ENCODE data around the gene GLMN.

Gene GLMN

GRCh38 chr1:92298573-92299476 is at the start of gene GLMN, which contains the start of gene RPAP2:
Gene GLMN, minus strand, starts transcription at chr1:92298987. Its CDS starts 988 bp downstream, at chr1:92297999.
Gene RPAP2, plus strand, starts transcription at chr1:92299059. Its CDS starts 15 bp downstream, at chr1:92299074.
- peak; percentile 81 to 85 for DNase-seq (ENCODE audit: low spot score in 2 of 2)
- Histone ChIP-seq H3K4me1 (peaks cover 19% of the 10 kb centered on the region), H3K36me3 (replicated peaks) (peaks cover 8% of the 10 kb centered on the region), H3K4me3 (peak within 1 kb of the TSS; percentile 83), H3K27me3 (ENCODE audit: low read depth) (no peaks in the 10 kb centered on the region), H3K9me3 (no peaks in the 10 kb centered on the region)
- in situ Hi-C loops (cut with MboI; ENCODE audit: low sequenced_read_pairs), result loop anchor here (25.0 kb wide), 1 partner anchor 787 kb away; the partner anchor contains the start of gene CDC7

GRCh38 chr1:92346866-92347640 is 48.3 kb upstream of the GLMN start:
- Histone ChIP-seq H3K9me3 (no peaks in the 10 kb centered on the region), H3K4me3 (no peak overlapping the region), H3K36me3 (replicated peaks) (peaks cover 14% of the 10 kb centered on the region), H3K4me1 (no peaks in the 10 kb centered on the region), H3K27me3 (ENCODE audit: low read depth) (no peaks in the 10 kb centered on the region)
- in situ Hi-C loops (cut with MboI; ENCODE audit: low sequenced_read_pairs), result no loop called here
- no peak for DNase-seq (ENCODE audit: low spot score in 2 of 2)

GRCh38 chr1:92343061-92343460 is 44.3 kb upstream of the GLMN start:
- peaks cover 11% of the 10 kb centered on the region for H3K36me3 ChIP-seq (replicated peaks)
- no peaks in the 10 kb centered on the region for H3K9me3 ChIP-seq
- DNase-seq (ENCODE audit: low spot score in 2 of 2), result no peak
- in situ Hi-C loops (cut with MboI; ENCODE audit: low sequenced_read_pairs), result no loop called here
- H3K27me3 ChIP-seq (ENCODE audit: low read depth), result no peaks in the 10 kb centered on the region
- no peaks in the 10 kb centered on the region for H3K4me1 ChIP-seq
- H3K4me3 ChIP-seq, result no peak overlapping the region

- DNase-seq (ENCODE audit: low spot score in 2 of 2), result no peak
- peaks cover 9% of the 10 kb centered on the region for H3K36me3 ChIP-seq (replicated peaks)
- H3K9me3 ChIP-seq, result no peaks in the 10 kb centered on the region
- H3K4me1 ChIP-seq, result no peaks in the 10 kb centered on the region
- in situ Hi-C loops (cut with MboI; ENCODE audit: low sequenced_read_pairs), result no loop called here
- H3K4me3 ChIP-seq, result no peak overlapping the region
- H3K27me3 ChIP-seq (ENCODE audit: low read depth), result no peaks in the 10 kb centered on the region
These were observed 43.6 kb upstream of the GLMN start for GRCh38 chr1:92342401-92342800.

GRCh38 chr1:92340154-92340553 is 41.4 kb upstream of the GLMN start:
- Histone ChIP-seq H3K4me1 (no peaks in the 10 kb centered on the region), H3K4me3 (no peak overlapping the region), H3K36me3 (replicated peaks) (peaks cover 7% of the 10 kb centered on the region; the same call in 1 of the 2 replicates), H3K27me3 (ENCODE audit: low read depth) (no peaks in the 10 kb centered on the region), H3K9me3 (no peaks in the 10 kb centered on the region)
- in situ Hi-C loops (cut with MboI; ENCODE audit: low sequenced_read_pairs), result no loop called here
- DNase-seq (ENCODE audit: low spot score in 2 of 2), result no peak

GRCh38 chr1:92333668-92334067 is 34.9 kb upstream of the GLMN start:
- Histone ChIP-seq H3K36me3 (replicated peaks) (peaks cover 7% of the 10 kb centered on the region; the same call in 1 of the 2 replicates), H3K27me3 (ENCODE audit: low read depth) (no peaks in the 10 kb centered on the region), H3K4me3 (no peak overlapping the region), H3K9me3 (no peaks in the 10 kb centered on the region), H3K4me1 (no peaks in the 10 kb centered on the region)
- in situ Hi-C loops (cut with MboI; ENCODE audit: low sequenced_read_pairs), result no loop called here
- DNase-seq (ENCODE audit: low spot score in 2 of 2), result no peak

GRCh38 chr1:92329347-92330129 is 30.8 kb upstream of the GLMN start:
- Histone ChIP-seq H3K4me1 (no peaks in the 10 kb centered on the region), H3K4me3 (no peak overlapping the region), H3K9me3 (no peaks in the 10 kb centered on the region), H3K27me3 (ENCODE audit: low read depth) (no peaks in the 10 kb centered on the region), H3K36me3 (replicated peaks) (no peaks in the 10 kb centered on the region; the same call in 1 of the 2 replicates)
- in situ Hi-C loops (cut with MboI; ENCODE audit: low sequenced_read_pairs), result no loop called here
- DNase-seq (ENCODE audit: low spot score in 2 of 2), result no peak

GRCh38 chr1:92327794-92328193 is 29.0 kb upstream of the GLMN start:
- in situ Hi-C loops (cut with MboI; ENCODE audit: low sequenced_read_pairs), result no loop called here
- Histone ChIP-seq H3K27me3 (ENCODE audit: low read depth) (no peaks in the 10 kb centered on the region), H3K4me3 (no peak overlapping the region), H3K4me1 (no peaks in the 10 kb centered on the region), H3K9me3 (no peaks in the 10 kb centered on the region), H3K36me3 (replicated peaks) (peaks cover 6% of the 10 kb centered on the region)
- no peak for DNase-seq (ENCODE audit: low spot score in 2 of 2)

GRCh38 chr1:92326681-92327080 is 27.9 kb upstream of the GLMN start:
- Histone ChIP-seq H3K27me3 (ENCODE audit: low read depth) (no peaks in the 10 kb centered on the region), H3K9me3 (no peaks in the 10 kb centered on the region), H3K4me1 (no peaks in the 10 kb centered on the region), H3K4me3 (no peak overlapping the region), H3K36me3 (replicated peaks) (peaks cover 6% of the 10 kb centered on the region)
- in situ Hi-C loops (cut with MboI; ENCODE audit: low sequenced_read_pairs), result no loop called here
- no peak for DNase-seq (ENCODE audit: low spot score in 2 of 2)

GRCh38 chr1:92324784-92325183 is 26.0 kb upstream of the GLMN start:
- in situ Hi-C loops (cut with MboI; ENCODE audit: low sequenced_read_pairs), result loop anchor here (25.0 kb wide), 1 partner anchor 288 kb away; no protein-coding TSS in a partner anchor
- H3K4me1 ChIP-seq, result no peaks in the 10 kb centered on the region
- no peaks in the 10 kb centered on the region for H3K27me3 ChIP-seq (ENCODE audit: low read depth)
- H3K36me3 ChIP-seq (replicated peaks), result peaks cover 6% of the 10 kb centered on the region
- no peak overlapping the region for H3K4me3 ChIP-seq
- DNase-seq (ENCODE audit: low spot score in 2 of 2), result no peak
- no peaks in the 10 kb centered on the region for H3K9me3 ChIP-seq

- H3K4me1 ChIP-seq, result no peaks in the 10 kb centered on the region
- no peaks in the 10 kb centered on the region for H3K27me3 ChIP-seq (ENCODE audit: low read depth)
- in situ Hi-C loops (cut with MboI; ENCODE audit: low sequenced_read_pairs), result loop anchor here (25.0 kb wide), 1 partner anchor 289 kb away; no protein-coding TSS in a partner anchor
- H3K36me3 ChIP-seq (replicated peaks), result peaks cover 6% of the 10 kb centered on the region
- H3K9me3 ChIP-seq, result no peaks in the 10 kb centered on the region
- DNase-seq (ENCODE audit: low spot score in 2 of 2), result no peak
- no peak overlapping the region for H3K4me3 ChIP-seq
These were observed 25.0 kb upstream of the GLMN start for GRCh38 chr1:92323473-92324453.

GRCh38 chr1:92317836-92318493 is 19.2 kb upstream of the GLMN start:
- H3K9me3 ChIP-seq, result no peaks in the 10 kb centered on the region
- H3K4me1 ChIP-seq, result no peaks in the 10 kb centered on the region
- in situ Hi-C loops (cut with MboI; ENCODE audit: low sequenced_read_pairs), result loop anchor here (25.0 kb wide), 1 partner anchor 294 kb away; no protein-coding TSS in a partner anchor
- DNase-seq (ENCODE audit: low spot score in 2 of 2), result no peak
- H3K36me3 ChIP-seq (replicated peaks), result no peaks in the 10 kb centered on the region; the same call in none of the 2 replicates
- no peak overlapping the region for H3K4me3 ChIP-seq
- no peaks in the 10 kb centered on the region for H3K27me3 ChIP-seq (ENCODE audit: low read depth)

All from HAP-1 (cell line).